Panc1 (cell line): Measurements from ENCODE around the gene CAPN9.
"Not testable (repeated sequence)": the region's sequence is repeated elsewhere in the genome, so short reads cannot be mapped to it uniquely, and the experiment has no call there.

Experiments
- SIN3A ChIP-seq: IDR thresholded peaks from 2 replicates; pipeline ENCODE4 v1.6.1; 2012; ENCODE audit warnings: low read depth, mild to moderate bottlenecking, low read length, moderate library complexity, borderline replicate concordance; ENCODE audit not compliant: insufficient read depth
- TF ChIP-seq, protein P1 (sequence below): fragments of 450-650 bp; IDR thresholded peaks from 2 replicates; pipeline ENCODE4 v1.5.1; 2017; ENCODE audit warnings: mild to moderate bottlenecking

GRCh38 chr1:230845184-230845583 lies 98.0 kb downstream of the CAPN9 start:
- TF ChIP-seq, protein P1, sequence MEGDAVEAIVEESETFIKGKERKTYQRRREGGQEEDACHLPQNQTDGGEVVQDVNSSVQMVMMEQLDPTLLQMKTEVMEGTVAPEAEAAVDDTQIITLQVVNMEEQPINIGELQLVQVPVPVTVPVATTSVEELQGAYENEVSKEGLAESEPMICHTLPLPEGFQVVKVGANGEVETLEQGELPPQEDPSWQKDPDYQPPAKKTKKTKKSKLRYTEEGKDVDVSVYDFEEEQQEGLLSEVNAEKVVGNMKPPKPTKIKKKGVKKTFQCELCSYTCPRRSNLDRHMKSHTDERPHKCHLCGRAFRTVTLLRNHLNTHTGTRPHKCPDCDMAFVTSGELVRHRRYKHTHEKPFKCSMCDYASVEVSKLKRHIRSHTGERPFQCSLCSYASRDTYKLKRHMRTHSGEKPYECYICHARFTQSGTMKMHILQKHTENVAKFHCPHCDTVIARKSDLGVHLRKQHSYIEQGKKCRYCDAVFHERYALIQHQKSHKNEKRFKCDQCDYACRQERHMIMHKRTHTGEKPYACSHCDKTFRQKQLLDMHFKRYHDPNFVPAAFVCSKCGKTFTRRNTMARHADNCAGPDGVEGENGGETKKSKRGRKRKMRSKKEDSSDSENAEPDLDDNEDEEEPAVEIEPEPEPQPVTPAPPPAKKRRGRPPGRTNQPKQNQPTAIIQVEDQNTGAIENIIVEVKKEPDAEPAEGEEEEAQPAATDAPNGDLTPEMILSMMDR = not testable (repeated sequence)
- TF ChIP-seq SIN3A = not testable (repeated sequence)
